Ishikawa (cell line): ENCODE results near the gene PBX1.

ENCODE experiments used
- CEBPB ChIP-seq: IDR thresholded peaks from 2 replicates; pipeline ENCODE4 v1.6.1; 2012
- CREB1 ChIP-seq: IDR thresholded peaks from 2 replicates; pipeline ENCODE4 v1.6.1; 2012; ENCODE audit warnings: low read depth
- EGR1 ChIP-seq: IDR thresholded peaks from 2 replicates; pipeline ENCODE4 v1.6.1; 2012
- EP300 ChIP-seq: IDR thresholded peaks from 2 replicates; pipeline ENCODE4 v1.6.1; 2012; ENCODE audit warnings: borderline replicate concordance
- FOXM1 ChIP-seq: IDR thresholded peaks from 2 replicates; pipeline ENCODE4 v1.6.1; 2012; ENCODE audit warnings: low read depth, borderline replicate concordance
- NFIC ChIP-seq: IDR thresholded peaks from 2 replicates; pipeline ENCODE4 v1.6.1; 2012
- RAD21 ChIP-seq: IDR thresholded peaks from 2 replicates; pipeline ENCODE4 v1.6.1; 2012; ENCODE audit warnings: low read depth
- TCF12 ChIP-seq: IDR thresholded peaks from 2 replicates; pipeline ENCODE4 v1.6.1; 2012; ENCODE audit warnings: low read depth
- TEAD4 ChIP-seq: IDR thresholded peaks from 2 replicates; pipeline ENCODE4 v1.6.1; 2012
- YY1 ChIP-seq: IDR thresholded peaks from 2 replicates; pipeline ENCODE4 v1.6.1; 2012; ENCODE audit warnings: low read depth
- ZBTB7A ChIP-seq: IDR thresholded peaks from 2 replicates; pipeline ENCODE4 v1.6.1; 2012; ENCODE audit warnings: low read depth
- TF ChIP-seq, protein P1 (sequence below): IDR thresholded peaks from 2 replicates; pipeline ENCODE4 v1.6.1; 2012
- TF ChIP-seq, protein P2 (sequence below): IDR thresholded peaks from 2 replicates; pipeline ENCODE4 v1.6.1; 2012; ENCODE audit warnings: low read depth, mild to moderate bottlenecking
- TF ChIP-seq, protein P3 (sequence below): IDR thresholded peaks from 2 replicates; pipeline ENCODE4 v1.6.1; 2012

The PBX1 gene

DNA sequence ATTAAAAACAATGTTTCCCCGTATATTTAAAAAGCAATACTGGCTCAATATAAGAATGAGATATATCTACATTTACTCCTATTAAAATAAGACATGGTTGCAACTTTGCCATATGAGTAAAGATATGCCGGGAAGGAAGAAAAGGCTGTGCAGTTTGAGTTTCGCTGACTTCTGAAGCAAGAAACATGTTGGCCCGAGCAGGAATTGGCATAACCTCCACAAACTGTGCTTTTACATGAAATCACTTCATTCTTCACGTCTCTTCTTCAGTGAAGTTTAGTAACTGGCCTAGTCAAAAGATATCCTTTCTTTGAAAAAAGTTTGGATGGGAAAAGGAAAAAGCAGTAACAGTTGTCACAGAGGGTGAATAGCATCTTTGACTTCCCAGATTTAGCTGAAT, 342.0 kb downstream of the PBX1 start:
- TF ChIP-seq FOXM1 (no peak), EP300 (no peak), RAD21 (no peak), EGR1 (no peak), ZBTB7A (no peak), CREB1 (no peak), TCF12 (no peak), YY1 (no peak), CEBPB (no peak), NFIC (no peak), TEAD4 (no peak)
- TF ChIP-seq, protein P1, sequence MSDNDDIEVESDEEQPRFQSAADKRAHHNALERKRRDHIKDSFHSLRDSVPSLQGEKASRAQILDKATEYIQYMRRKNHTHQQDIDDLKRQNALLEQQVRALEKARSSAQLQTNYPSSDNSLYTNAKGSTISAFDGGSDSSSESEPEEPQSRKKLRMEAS = no peak
- TF ChIP-seq, protein P2, sequence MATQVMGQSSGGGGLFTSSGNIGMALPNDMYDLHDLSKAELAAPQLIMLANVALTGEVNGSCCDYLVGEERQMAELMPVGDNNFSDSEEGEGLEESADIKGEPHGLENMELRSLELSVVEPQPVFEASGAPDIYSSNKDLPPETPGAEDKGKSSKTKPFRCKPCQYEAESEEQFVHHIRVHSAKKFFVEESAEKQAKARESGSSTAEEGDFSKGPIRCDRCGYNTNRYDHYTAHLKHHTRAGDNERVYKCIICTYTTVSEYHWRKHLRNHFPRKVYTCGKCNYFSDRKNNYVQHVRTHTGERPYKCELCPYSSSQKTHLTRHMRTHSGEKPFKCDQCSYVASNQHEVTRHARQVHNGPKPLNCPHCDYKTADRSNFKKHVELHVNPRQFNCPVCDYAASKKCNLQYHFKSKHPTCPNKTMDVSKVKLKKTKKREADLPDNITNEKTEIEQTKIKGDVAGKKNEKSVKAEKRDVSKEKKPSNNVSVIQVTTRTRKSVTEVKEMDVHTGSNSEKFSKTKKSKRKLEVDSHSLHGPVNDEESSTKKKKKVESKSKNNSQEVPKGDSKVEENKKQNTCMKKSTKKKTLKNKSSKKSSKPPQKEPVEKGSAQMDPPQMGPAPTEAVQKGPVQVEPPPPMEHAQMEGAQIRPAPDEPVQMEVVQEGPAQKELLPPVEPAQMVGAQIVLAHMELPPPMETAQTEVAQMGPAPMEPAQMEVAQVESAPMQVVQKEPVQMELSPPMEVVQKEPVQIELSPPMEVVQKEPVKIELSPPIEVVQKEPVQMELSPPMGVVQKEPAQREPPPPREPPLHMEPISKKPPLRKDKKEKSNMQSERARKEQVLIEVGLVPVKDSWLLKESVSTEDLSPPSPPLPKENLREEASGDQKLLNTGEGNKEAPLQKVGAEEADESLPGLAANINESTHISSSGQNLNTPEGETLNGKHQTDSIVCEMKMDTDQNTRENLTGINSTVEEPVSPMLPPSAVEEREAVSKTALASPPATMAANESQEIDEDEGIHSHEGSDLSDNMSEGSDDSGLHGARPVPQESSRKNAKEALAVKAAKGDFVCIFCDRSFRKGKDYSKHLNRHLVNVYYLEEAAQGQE = no peak
- TF ChIP-seq, protein P3, sequence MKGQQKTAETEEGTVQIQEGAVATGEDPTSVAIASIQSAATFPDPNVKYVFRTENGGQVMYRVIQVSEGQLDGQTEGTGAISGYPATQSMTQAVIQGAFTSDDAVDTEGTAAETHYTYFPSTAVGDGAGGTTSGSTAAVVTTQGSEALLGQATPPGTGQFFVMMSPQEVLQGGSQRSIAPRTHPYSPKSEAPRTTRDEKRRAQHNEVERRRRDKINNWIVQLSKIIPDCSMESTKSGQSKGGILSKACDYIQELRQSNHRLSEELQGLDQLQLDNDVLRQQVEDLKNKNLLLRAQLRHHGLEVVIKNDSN = no peak
